HG02571 (cell line): ENCODE measurements around the gene SVOPL.

Experiments used
- ATAC-seq: cut with Tn5 transposase; IDR thresholded peaks from one replicate; pipeline ENCODE4 v1.9.1; 2021; ENCODE audit warnings: mild to moderate bottlenecking, moderate library complexity; ENCODE audit not compliant: unreplicated experiment

SVOPL gene

DNA sequence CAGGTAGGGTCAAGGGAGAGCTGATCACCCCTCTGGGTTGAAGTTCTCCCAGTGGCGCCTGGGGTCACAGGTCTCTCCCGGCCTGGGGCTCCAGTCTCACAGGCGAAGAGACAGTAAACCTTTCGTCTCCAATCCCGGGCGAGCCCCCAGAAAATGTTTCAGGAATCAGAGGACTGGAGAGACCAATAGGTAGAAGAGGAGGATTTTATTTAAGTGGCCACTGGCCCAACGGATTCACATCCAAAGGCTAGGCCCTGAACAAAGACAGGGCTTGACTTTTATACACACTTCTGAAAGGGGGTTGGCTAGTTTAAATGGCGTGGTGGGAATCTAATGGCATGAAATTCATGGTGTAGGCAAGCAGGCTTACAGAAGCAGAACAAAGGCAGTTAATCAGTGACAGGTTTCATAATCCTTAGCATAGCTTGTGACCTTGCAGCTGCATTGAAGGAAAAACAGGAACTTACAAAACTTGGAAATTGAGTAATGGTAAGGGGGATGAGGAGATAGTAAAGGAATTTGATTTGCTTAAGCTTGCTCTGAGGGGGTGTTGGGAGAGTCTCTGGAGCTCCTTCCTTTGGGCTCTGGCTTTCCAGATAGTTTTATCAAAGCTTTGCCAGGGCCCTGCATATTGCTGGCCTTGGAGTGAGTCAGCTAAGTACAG is 135.6 kb downstream of the SVOPL start:
- no peak for ATAC-seq

DNA sequence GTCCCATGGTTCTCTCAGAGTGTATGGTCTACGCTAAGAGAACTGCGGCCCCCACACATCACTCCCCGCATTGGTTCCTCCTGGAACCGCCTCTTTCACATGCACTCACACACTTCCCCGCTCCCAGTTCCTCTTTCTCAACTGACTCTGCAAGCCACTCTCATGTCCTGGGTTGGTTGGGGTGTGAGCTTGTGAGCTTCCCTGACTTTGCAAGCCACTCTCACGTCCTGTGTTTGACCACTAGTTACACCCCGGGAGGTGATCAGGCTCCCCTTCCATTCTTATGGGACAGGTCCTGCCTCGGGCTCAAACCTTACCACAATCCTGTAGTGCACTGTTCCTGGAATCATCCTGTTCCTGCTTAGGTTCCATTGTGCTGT is 136.1 kb downstream of the SVOPL start:
- ATAC-seq = no peak

DNA sequence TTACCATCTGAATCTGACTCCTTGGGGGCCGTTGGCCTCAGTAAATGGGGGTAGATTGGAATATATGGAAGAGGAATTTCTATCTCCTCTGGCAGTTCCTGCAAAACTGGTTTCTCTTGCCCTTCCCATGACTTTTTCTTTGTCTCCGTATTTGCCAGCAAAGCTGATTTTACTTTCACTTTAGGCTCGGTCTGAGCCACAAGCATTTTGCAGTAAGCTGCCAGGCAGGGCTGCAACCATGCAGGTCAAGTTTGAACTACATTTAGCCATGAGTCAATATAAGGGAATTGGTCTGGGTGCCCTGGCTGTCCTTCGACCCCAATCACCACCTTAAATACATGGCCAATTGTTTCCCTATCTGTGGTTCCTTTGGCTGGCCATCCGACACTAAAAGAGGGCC is 136.8 kb downstream of the SVOPL start:
- no peak for ATAC-seq

DNA sequence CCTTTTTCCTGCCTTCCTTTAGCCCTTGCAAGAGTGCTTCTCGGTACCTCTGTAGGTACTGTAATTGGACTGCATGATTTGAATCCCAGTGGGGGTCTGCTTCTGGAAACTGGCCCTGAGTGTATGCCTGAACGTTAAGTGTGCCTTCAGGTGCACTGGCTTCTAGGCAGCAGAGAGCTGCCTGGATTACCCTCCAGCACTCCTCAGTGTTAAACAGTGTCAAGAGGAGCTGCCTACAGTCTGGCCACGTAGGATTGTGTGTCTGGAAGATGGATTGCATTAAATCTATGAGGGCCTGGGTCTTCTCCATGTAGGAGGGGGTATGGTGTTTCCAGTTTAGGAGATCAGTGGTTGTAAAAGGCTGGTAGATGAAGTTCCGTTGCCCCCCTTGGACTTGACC is 137.4 kb downstream of the SVOPL start:
- no peak for ATAC-seq

DNA sequence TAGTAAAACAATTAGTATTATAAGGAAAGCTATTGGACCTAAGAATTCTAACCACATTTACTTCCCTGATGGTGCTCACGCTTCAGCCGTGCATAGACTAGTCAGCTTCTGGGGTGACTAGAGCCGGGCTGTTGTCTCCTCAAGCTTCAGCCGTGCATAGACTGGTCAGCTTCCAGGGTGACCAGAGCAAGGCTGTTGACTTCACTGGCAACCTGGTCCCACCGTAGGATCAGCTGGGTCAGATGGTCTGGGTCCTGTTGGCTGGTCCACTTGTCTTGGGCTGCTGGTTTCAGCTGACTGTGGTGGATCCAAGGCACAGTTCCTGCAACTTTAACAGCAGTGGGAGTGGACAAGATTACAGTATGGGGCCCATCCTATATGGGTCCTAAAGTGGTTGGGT is 141.7 kb downstream of the SVOPL start:
- ATAC-seq = no peak

DNA sequence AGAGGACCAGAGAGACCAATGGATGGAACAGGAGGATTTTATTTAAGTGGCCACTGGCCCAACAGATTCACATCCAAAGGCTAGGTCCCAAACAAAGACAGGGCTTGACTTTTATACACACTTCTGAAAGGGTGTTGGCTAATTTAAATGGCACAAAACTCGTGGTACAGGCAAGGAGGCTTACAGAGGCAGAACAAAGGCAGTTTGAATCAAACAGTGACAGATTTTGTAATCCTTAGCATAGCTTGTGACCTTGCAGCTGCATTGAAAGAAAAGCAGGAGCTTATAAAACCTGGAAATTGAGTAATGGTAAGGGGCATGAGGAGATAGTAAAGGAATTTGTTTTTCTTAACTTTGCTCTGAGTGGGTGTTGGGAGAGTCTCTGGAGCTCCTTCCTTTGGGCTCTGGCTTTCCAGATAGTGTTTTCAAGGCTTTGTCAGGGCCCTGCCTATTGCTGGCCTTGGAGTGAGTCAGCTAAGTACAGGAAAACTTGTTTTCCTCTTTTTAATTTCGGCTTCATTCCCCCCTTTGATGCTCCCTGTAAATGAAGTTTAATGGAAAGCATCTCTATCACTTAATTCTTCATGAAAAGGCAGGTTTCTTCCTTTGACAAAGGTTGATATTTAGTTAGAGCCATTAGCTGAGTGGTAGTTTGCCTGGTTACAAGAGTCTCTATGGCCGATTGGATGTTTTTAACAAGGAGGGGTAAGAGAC is 144.2 kb downstream of the SVOPL start:
- ATAC-seq = no peak

DNA sequence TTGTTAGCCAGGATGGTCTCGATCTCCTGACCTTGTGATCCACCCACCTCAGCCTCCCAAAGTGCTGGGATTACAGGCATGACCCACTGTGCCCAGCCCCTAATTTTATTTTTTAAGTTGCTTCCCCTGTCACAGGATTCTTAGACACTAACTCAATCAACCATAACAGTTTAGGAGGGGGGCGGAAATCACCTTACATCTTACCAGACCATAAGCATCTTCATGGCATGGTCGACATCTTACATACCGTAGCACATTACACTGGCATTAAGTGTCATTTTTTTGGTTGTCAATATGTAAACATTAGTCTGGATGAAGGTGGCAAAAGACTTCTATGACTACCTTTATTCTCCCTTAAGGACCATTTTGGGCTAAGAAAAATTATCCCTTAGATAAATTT is 145.5 kb downstream of the SVOPL start:
- ATAC-seq = no peak

DNA sequence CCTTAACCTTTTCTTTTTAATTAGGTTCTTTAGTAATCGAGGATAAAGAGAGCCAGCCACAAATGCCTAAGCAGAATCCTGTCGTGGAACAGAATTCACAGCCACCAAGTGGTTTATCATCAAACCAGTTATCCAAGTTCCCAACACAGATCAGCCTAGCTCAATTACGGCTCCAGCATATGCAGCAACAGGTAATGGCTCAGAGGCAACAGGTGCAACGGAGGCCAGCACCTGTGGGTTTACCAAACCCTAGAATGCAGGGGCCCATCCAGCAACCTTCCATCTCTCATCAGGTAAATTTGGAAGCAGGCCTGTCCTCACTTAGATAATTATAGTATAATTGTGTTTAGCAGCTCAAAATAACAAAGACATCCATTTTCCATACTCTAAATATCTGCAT is 146.5 kb downstream of the SVOPL start:
- no peak for ATAC-seq

DNA sequence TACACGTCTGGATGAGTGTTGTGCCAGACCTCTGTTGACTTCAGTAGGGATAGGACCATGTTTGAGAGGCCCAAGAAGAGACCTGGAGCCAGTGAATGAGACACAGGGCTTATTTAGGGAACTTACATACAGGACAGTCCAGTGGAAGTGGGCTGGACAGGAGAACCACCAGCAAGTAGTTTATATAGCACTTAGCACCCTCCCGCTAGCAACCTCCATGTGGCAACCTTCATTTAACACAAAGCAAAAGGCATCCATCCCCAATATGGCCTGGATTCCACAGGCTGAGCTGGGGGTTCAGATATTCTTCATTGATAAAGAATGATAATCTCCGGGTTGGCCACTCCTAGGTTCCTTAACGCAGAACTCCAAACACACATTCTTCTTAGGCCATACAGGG is 147.4 kb downstream of the SVOPL start:
- no peak for ATAC-seq

DNA sequence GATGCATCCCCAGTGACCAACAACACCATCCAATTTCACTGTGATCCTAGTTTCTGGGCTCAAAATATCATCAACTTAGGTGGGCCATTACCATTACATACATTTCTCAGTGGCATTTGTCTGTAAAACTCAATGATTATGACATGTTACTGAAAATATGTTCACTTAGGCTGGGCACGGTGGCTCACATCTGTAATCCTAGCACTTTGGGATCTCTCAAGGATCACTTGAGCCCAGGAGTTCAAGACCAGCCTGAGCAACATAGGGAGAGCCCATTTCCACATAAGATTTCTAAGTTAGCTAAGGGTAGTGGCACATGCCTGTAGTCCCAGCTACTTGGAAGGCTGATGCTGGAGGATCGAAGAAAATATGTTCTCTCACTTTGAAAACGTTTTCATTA is 150.1 kb downstream of the SVOPL start:
- ATAC-seq = no peak

DNA sequence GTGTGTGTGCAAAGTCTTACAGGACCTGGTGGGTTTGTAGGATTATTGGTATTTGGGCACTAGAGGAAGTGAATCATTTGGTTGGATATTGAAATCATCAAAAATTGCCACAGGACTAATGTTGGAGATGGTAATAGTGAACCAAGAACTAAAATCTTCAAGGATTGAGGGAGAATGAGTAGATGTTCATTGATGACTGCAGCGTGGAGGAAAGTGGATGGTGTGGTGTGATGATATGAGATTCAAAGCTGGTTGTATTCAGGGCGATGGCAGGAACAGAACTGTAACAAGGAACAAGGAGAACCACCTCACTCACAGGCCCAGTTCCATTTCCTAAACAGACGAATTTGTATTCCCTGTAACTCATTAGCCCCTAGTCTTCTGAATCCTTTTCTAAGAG is 150.8 kb downstream of the SVOPL start:
- ATAC-seq = no peak

DNA sequence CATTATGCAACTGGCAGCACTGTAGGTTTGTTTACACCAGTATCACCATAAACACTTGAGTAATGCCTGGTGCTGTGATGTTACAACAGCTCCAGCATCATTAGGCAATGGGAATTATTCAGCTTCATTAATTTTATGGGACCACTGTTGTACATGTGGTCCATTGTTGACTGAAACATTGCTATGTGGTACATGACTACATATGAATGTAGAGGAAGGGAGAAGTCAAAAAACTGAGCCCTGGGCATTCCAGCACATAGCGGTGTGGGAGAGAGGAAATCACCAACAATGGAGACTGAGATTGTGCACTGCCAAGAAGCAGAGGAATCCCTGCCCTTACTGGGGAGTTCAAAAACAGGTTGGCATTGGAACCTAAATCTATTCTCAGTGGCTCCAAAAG is 152.1 kb downstream of the SVOPL start:
- no peak for ATAC-seq

DNA sequence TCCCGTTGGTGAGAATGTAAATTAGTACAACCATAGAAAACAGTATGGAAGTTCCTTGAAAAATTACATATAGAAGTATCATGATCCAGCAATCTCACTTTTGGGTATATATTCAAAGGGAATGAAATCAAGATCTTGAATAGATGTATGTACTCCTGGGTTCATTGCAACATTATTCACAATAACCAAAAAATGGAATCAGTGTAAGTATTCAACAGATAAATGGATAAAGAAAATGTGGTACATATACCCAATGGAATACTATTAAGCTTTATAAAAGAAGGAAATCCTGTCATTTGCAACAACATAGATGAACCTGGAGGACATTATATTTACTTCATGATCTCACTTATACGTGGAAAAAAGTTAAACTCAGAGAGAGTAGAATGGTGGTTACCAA is 154.3 kb downstream of the SVOPL start:
- ATAC-seq = no peak

DNA sequence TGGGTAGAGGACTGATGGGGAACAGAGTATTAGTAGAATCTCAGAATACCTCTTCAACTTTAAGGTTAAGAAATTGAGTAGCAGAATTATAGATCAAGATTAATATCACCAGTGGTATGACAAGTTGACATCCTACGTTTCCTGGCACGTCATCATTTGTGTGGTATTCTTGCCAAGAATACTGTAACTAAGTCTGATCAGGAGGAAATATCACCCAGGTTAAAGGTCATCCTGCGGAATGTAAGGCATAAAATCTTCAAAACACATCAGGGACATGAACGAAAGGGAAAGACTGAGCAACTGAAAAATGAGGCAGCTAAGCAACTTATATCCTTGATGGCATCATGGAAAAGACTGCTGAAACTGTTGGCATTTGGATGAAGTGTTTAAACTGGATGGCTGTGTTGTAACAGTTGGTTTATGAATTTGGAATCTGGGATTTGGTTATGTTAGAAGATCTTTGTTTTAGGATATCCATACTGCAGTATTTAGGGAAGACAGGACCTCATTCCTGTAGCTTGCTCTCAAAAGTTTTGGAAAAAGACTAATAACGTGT is 155.0 kb downstream of the SVOPL start:
- no peak for ATAC-seq

DNA sequence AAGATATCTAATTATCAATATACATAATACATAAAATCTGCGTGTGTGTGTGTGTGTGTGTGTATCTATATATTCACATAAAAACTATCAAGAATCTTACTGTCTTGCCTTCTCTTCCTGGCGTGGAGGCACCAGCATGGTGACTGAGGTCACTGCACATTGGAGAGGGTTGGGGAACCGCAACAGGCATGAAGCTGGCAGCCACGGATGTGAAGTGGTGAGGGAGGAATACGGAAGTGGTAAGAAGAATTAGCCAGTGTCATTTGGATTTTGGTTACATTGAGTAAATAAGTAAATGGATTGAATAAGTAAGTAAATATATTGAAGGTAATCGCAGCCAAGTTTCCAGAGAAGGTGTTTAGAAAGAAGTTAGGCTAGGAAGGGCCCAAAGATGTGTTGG is 156.0 kb downstream of the SVOPL start:
- ATAC-seq = no peak
